ENCODE measurements around the gene NRG3. TPM values are rescaled to one million over a fixed set of nuclear protein-coding genes. Genes with fewer than 3 reads are reported as not detected.

The NRG3 gene
- total and polyA plus RNA-seq, 2 of the 4 experiments (the other 2 are of a cell fraction), result not detected

- CTCF ChIA-PET, result interaction anchor here (0.7 kb wide), 1 partner anchor 57 kb away, joined by 3 read pairs; no protein-coding TSS in a partner anchor
- no peak overlapping the region for H3K4me2 ChIP-seq (ENCODE audit: low read depth, low read length)
- no peaks in the 10 kb centered on the region for H3K36me3 ChIP-seq (ENCODE audit: control insufficient read depth, insufficient read depth, low read length)
- ATAC-seq (ENCODE audit: low read depth) (no peak), DNase-seq (no peak)
- H4K91ac ChIP-seq (ENCODE audit: insufficient read depth, low read depth, low read length), result no peak overlapping the region
- no peak overlapping the region for H2BK5ac ChIP-seq (ENCODE audit: low read depth, low read length, poor library complexity, severe bottlenecking)
- no peak overlapping the region for H4K8ac ChIP-seq (ENCODE audit: low read depth in 2 of 2, low read length in 2 of 2)
- no peaks in the 10 kb centered on the region for H3K79me1 ChIP-seq (ENCODE audit: low read depth in 1 of 2, low read length in 2 of 2)
- no peak overlapping the region for H2BK120ac ChIP-seq (ENCODE audit: low read depth, low read length)
- H3K56ac ChIP-seq (ENCODE audit: extremely low read depth, insufficient read depth, low read length), result no peak overlapping the region
- no peak overlapping the region for H3K9ac ChIP-seq (ENCODE audit: low read depth, low read length)
- no peak overlapping the region for H3K18ac ChIP-seq (ENCODE audit: low read depth, low read length)
- H3K27ac ChIP-seq (ENCODE audit: insufficient read depth, low read length), result no peak overlapping the region
- BruUV-seq (replicated peaks), result no TSS peak
- no peak overlapping the region for H4K5ac ChIP-seq (ENCODE audit: low read depth, low read length)
- no peaks in the 10 kb centered on the region for H3K9me1 ChIP-seq (ENCODE audit: insufficient read depth, low read length)
- H4K20me1 ChIP-seq (ENCODE audit: insufficient read depth, low read length), result no peaks in the 10 kb centered on the region
- no peak overlapping the region for H2BK15ac ChIP-seq (ENCODE audit: low read depth, low read length)
- no peaks in the 10 kb centered on the region for H3K4me1 ChIP-seq (ENCODE audit: control insufficient read depth, insufficient read depth, low read length)
- intact Hi-C loops (cut with micrococcal nuclease), result no loop called here
- dilution Hi-C loops (cut with HindIII; ENCODE audit: low sequenced_read_pairs, unreplicated experiment), result no loop called here
- no peak overlapping the region for H3K23ac ChIP-seq (ENCODE audit: low read depth, low read length)
- H2BK20ac ChIP-seq (ENCODE audit: low read depth, low read length), result no peak overlapping the region
- in situ Hi-C loops (cut with MboI; ENCODE audit: low sequenced_read_pairs), result no loop called here
- H2AK9ac ChIP-seq (replicated peaks; ENCODE audit: low read depth, low read length, poor library complexity), result no peak overlapping the region
- H2AK5ac ChIP-seq (ENCODE audit: low read depth, low read length), result no peak overlapping the region
- POLR2A ChIA-PET (ENCODE audit: unreplicated experiment), result no interaction called here
- no peaks in the 10 kb centered on the region for H3K27me3 ChIP-seq (ENCODE audit: control insufficient read depth, insufficient read depth, low read length)
- H3K9me3 ChIP-seq (ENCODE audit: control insufficient read depth, insufficient read depth, low read length), result peaks cover 7% of the 10 kb centered on the region
- no peak overlapping the region for H2AFZ ChIP-seq (replicated peaks; ENCODE audit: low read length, poor library complexity)
- TF ChIP-seq FOS (IDR thresholded peaks at IDR 0.05; ENCODE audit: low read depth, low read length), result no peak
- TF ChIP-seq ELK1 (IDR thresholded peaks at IDR 0.05; ENCODE audit: borderline replicate concordance, low read depth, low read length), result no peak
- TF ChIP-seq CTCF (conservative IDR thresholded peaks at IDR 0.05; ENCODE audit: low read depth, low read length), result no peak
- TF ChIP-seq BHLHE40 (IDR thresholded peaks at IDR 0.05; ENCODE audit: low read depth, low read length), result no peak
- no peak for TF ChIP-seq RAD21 (IDR thresholded peaks at IDR 0.05; ENCODE audit: low read length)
- TF ChIP-seq NFE2L2 (IDR thresholded peaks at IDR 0.05; ENCODE audit: low read depth, low read length), result no peak
- no peak for TF ChIP-seq RCOR1 (IDR thresholded peaks at IDR 0.05; ENCODE audit: insufficient replicate concordance, low read length)
- no peak for TF ChIP-seq CEBPB (IDR thresholded peaks at IDR 0.05; ENCODE audit: low read depth, low read length)
- no peak for TF ChIP-seq MAZ (IDR thresholded peaks at IDR 0.05; ENCODE audit: borderline replicate concordance, low read depth, low read length)
- no peak for TF ChIP-seq MAFK (IDR thresholded peaks at IDR 0.05; ENCODE audit: low read depth, low read length)
- no peak for TF ChIP-seq RFX5 (IDR thresholded peaks at IDR 0.05; ENCODE audit: low read depth, low read length)
- no peak for TF ChIP-seq SMC3 (IDR thresholded peaks at IDR 0.05; ENCODE audit: low read depth, low read length)
- TF ChIP-seq USF2 (IDR thresholded peaks at IDR 0.05; ENCODE audit: low read depth, low read length), result no peak
- H3K4ac ChIP-seq (ENCODE audit: low read depth, low read length), result no peak overlapping the region
- no peak overlapping the region for H3K14ac ChIP-seq (replicated peaks; ENCODE audit: low read depth, low read length)
- no peak overlapping the region for H3K4me3 ChIP-seq (ENCODE audit: insufficient read depth, low read depth, low read length)
Observed at GRCh38 chr10:81959016-81959415, 84.0 kb downstream of the NRG3 start.

All from IMR-90 (cell line).